MCF 10A (cell line): ENCODE results near the gene EIPR1. TPM values are rescaled to one million over a fixed set of nuclear protein-coding genes. Genes with fewer than 3 reads are reported as not detected.

ENCODE experiments used
- BruUV-seq: library from RNA; stranded (reverse); fragments of 400-500 nt; replicated peaks from 2 replicates; lab custom pipeline; 2021; lab: Mats Ljungman, UMichigan
- CTCF ChIA-PET: fragments of 300-600 bp; sonication (Branson Sonifier 250); formaldehyde crosslinking; extraction: SDS; loops from one replicate; lab custom pipeline; 2021; ENCODE audit warnings: antibody characterized with exemption, inconsistent platforms; lab: Yijun Ruan, JAX
- POLR2A ChIA-PET: fragments of 300-600, 350-650 bp; sonication (Branson Sonifier 250); formaldehyde crosslinking; extraction: SDS; loops from one replicate; lab custom pipeline; 2020; ENCODE audit warnings: antibody characterized with exemption, inconsistent platforms; lab: Yijun Ruan, JAX
- DNase-seq: peaks from one replicate; pipeline ENCODE4 v3.0.0-alpha.2; 2018; ENCODE audit not compliant: unreplicated experiment
- H3K27ac Mint-ChIP-seq: one replicate; pipeline ENCODE4 v1.8.0; 2022; ENCODE audit warnings: mild to moderate bottlenecking, low read depth, mixed read lengths; ENCODE audit not compliant: unreplicated experiment
- H3K27me3 Mint-ChIP-seq: one replicate; pipeline ENCODE4 v1.8.0; 2022; ENCODE audit warnings: mixed read lengths; ENCODE audit not compliant: insufficient read depth, unreplicated experiment
- H3K36me3 Mint-ChIP-seq: one replicate; pipeline ENCODE4 v1.8.0; 2022; ENCODE audit warnings: mild to moderate bottlenecking, moderate library complexity, mixed read lengths; ENCODE audit not compliant: insufficient read depth, unreplicated experiment
- H3K4me1 Mint-ChIP-seq: one replicate; pipeline ENCODE4 v1.8.0; 2022; ENCODE audit warnings: mixed read lengths; ENCODE audit not compliant: insufficient read depth, unreplicated experiment
- H3K4me3 Mint-ChIP-seq: one replicate; pipeline ENCODE4 v1.8.0; 2022; ENCODE audit warnings: mild to moderate bottlenecking, moderate library complexity, mixed read lengths; ENCODE audit not compliant: unreplicated experiment
- H3K9me3 Mint-ChIP-seq: one replicate; pipeline ENCODE4 v1.8.0; 2022; ENCODE audit warnings: mixed read lengths; ENCODE audit not compliant: unreplicated experiment
- CTCF ChIP-seq: fragments of 200-600 bp; IDR thresholded peaks from one replicate; pipeline ENCODE4 v1.8.0; 2022; ENCODE audit warnings: antibody characterized with exemption, mild to moderate bottlenecking; ENCODE audit not compliant: unreplicated experiment
- intact Hi-C: fragments of 100-400 bp; cut with micrococcal nuclease; formaldehyde crosslinking; loops from 2 replicates; pipeline ENCODE4 v1.14.1; 2022
- total RNA-seq: library from RNA; stranded (reverse); gene quantifications from 2 replicates; pipeline ENCODE4 v1.2.3, GENCODE V29; 2022

EIPR1 gene
- total RNA-seq, 1 experiment from 2014 or later = 49.0 TPM

GRCh38 chr2:3290655-3291054 is 87.0 kb downstream of the EIPR1 start:
- no peak for DNase-seq
- Mint-ChIP-seq H3K36me3 (no peaks in the 10 kb centered on the region), H3K4me3 (no peak overlapping the region), H3K27me3 (no peaks in the 10 kb centered on the region), H3K4me1 (no peaks in the 10 kb centered on the region), H3K9me3 (peaks cover 15% of the 10 kb centered on the region), H3K27ac (no peak overlapping the region)
- intact Hi-C loops = no loop called here
- no TSS peak for BruUV-seq
- POLR2A ChIA-PET = no interaction called here
- no peak for TF ChIP-seq CTCF
- CTCF ChIA-PET = no interaction called here

- H3K4me1 Mint-ChIP-seq = no peaks in the 10 kb centered on the region
- BruUV-seq = no TSS peak
- no peak overlapping the region for H3K4me3 Mint-ChIP-seq
- no peak for TF ChIP-seq CTCF
- no peaks in the 10 kb centered on the region for H3K27me3 Mint-ChIP-seq
- intact Hi-C loops = no loop called here
- no peak for DNase-seq
- ChIA-PET POLR2A (no interaction called here), CTCF (interaction anchor here (0.6 kb wide), 1 partner anchor 141 kb away, joined by 3 read pairs; no protein-coding TSS in a partner anchor)
- no peak overlapping the region for H3K27ac Mint-ChIP-seq
- no peaks in the 10 kb centered on the region for H3K36me3 Mint-ChIP-seq
- H3K9me3 Mint-ChIP-seq = peaks cover 15% of the 10 kb centered on the region
Measured at GRCh38 chr2:3289971-3290370, 87.6 kb downstream of the EIPR1 start.

DNA sequence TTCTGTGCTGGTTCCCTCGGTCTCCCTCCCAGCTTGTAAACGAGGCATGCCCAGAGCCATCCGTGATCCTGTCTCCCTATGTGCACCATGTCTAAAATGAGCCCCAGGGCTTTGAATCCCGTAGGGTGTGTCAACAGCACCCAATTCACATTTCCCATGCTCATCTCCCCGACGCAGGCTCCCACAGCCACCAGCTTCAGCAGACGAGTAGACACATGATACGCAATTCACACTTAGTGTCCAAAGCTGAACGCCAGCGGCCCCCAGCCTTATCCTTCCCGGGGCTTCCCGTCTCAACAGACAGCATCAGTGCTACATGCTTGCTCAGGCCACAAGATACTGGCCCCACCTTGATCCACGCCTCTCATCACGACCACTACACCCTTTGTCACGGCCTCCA is 88.1 kb downstream of the EIPR1 start:
- Mint-ChIP-seq H3K4me1 (no peaks in the 10 kb centered on the region), H3K36me3 (no peaks in the 10 kb centered on the region), H3K27ac (no peak overlapping the region), H3K9me3 (peaks cover 15% of the 10 kb centered on the region), H3K27me3 (no peaks in the 10 kb centered on the region), H3K4me3 (no peak overlapping the region)
- TF ChIP-seq CTCF = no peak
- ChIA-PET POLR2A (no interaction called here), CTCF (no interaction called here)
- no peak for DNase-seq
- no TSS peak for BruUV-seq
- intact Hi-C loops = no loop called here

DNA sequence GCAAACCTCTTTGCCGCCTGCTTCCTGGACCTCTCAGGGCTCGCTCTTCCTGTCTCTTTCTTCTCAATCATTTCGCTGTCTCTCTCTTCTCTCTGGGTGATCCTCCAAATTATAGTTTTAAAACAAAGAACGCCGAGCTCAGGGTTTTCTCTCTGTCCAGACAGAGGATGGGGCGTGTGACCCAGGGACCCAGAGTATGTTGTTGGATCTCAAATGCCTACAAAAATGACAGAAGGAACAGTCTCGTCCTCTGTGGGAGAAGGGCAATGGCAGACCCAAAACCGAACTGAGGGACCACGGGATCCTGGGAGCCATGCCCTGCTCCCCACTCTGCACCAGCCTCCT is 88.5 kb downstream of the EIPR1 start:
- Mint-ChIP-seq H3K27ac (no peak overlapping the region), H3K4me1 (no peaks in the 10 kb centered on the region), H3K36me3 (no peaks in the 10 kb centered on the region), H3K27me3 (no peaks in the 10 kb centered on the region), H3K4me3 (no peak overlapping the region), H3K9me3 (peaks cover 15% of the 10 kb centered on the region)
- BruUV-seq = no TSS peak
- no peak for TF ChIP-seq CTCF
- ChIA-PET CTCF (no interaction called here), POLR2A (no interaction called here)
- intact Hi-C loops = no loop called here
- no peak for DNase-seq
